KMS-11 (cell line): Measurements from ENCODE around the gene PHKB.

Experiments used
- H2AFZ ChIP-seq: fragments of 200-600 bp; sonication (generic); 2 replicates; pipeline ENCODE4 v1.6.1; 2016; ENCODE audit warnings: antibody characterized with exemption, mixed run types, low read depth
- H3K27ac ChIP-seq: fragments of 200-600 bp; sonication (generic); 2 replicates; pipeline ENCODE4 v1.6.1; 2016; ENCODE audit warnings: mild to moderate bottlenecking, mixed run types
- H3K27me3 ChIP-seq: fragments of 200-600 bp; sonication (generic); 2 replicates; pipeline ENCODE4 v1.6.1; 2017; ENCODE audit warnings: mild to moderate bottlenecking, low read depth, mixed run types, moderate library complexity; ENCODE audit not compliant: insufficient read depth
- H3K36me3 ChIP-seq: fragments of 200-600 bp; sonication (generic); 2 replicates; pipeline ENCODE4 v1.6.1; 2017; ENCODE audit warnings: mild to moderate bottlenecking, mixed run types; ENCODE audit not compliant: insufficient read depth
- H3K4me1 ChIP-seq: fragments of 200-600 bp; sonication (generic); 2 replicates; pipeline ENCODE4 v1.6.1; 2016; ENCODE audit warnings: mild to moderate bottlenecking, low read depth, mixed run types; ENCODE audit not compliant: poor library complexity, severe bottlenecking
- H3K4me2 ChIP-seq: fragments of 200-600 bp; sonication (generic); 2 replicates; pipeline ENCODE4 v1.7.0; 2016; ENCODE audit warnings: mild to moderate bottlenecking, mixed run types
- H3K4me3 ChIP-seq: fragments of 200-600 bp; sonication (generic); IDR thresholded peaks from 2 replicates; pipeline ENCODE4 v1.6.1; 2017; ENCODE audit warnings: low read depth, low read length, mixed read lengths; ENCODE audit not compliant: insufficient read depth
- H3K79me2 ChIP-seq: fragments of 200-600 bp; sonication (generic); 2 replicates; pipeline ENCODE4 v1.6.1; 2016; ENCODE audit warnings: low read depth, mixed run types; ENCODE audit not compliant: insufficient read depth
- H3K9ac ChIP-seq: fragments of 200-600 bp; sonication (generic); 2 replicates; pipeline ENCODE4 v1.6.1; 2016; ENCODE audit warnings: mild to moderate bottlenecking, mixed run types
- H4K20me1 ChIP-seq: fragments of 200-600 bp; sonication (generic); 2 replicates; pipeline ENCODE4 v1.6.1; 2016; ENCODE audit warnings: mild to moderate bottlenecking, mixed run types; ENCODE audit not compliant: insufficient read depth
- TF ChIP-seq, protein P1 (sequence below): fragments of 200-600 bp; sonication (generic); conservative IDR thresholded peaks from 2 replicates; pipeline ENCODE4 v1.6.1; 2017; ENCODE audit warnings: low read depth, mild to moderate bottlenecking, antibody characterized with exemption, low read length, moderate library complexity, mixed read lengths

The PHKB gene

DNA sequence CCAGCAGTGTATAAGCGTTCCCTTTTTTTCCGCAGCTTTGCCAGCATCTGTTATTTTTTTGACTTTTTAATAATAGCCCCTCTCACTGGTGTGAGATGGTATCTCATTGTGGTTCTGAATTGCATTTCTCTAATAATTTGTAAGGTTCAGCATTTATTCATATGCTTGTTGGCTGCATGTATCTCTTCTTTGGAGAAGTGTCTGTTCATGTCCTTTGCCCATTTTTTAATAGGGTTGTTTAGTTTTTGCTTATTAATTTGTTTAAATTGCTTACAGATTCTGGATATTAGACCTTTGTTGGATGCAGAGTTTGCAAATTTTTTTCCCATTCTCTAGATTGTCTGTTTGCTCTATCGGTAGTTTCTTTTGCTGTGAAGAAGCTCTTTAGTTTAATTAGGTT is 26.9 kb downstream of the PHKB start:
- H3K36me3 ChIP-seq = no peaks in the 10 kb centered on the region
- no peak overlapping the region for H3K9ac ChIP-seq
- no peaks in the 10 kb centered on the region for H3K27me3 ChIP-seq
- TF ChIP-seq, protein P1, sequence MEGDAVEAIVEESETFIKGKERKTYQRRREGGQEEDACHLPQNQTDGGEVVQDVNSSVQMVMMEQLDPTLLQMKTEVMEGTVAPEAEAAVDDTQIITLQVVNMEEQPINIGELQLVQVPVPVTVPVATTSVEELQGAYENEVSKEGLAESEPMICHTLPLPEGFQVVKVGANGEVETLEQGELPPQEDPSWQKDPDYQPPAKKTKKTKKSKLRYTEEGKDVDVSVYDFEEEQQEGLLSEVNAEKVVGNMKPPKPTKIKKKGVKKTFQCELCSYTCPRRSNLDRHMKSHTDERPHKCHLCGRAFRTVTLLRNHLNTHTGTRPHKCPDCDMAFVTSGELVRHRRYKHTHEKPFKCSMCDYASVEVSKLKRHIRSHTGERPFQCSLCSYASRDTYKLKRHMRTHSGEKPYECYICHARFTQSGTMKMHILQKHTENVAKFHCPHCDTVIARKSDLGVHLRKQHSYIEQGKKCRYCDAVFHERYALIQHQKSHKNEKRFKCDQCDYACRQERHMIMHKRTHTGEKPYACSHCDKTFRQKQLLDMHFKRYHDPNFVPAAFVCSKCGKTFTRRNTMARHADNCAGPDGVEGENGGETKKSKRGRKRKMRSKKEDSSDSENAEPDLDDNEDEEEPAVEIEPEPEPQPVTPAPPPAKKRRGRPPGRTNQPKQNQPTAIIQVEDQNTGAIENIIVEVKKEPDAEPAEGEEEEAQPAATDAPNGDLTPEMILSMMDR = no peak
- no peaks in the 10 kb centered on the region for H4K20me1 ChIP-seq
- no peak overlapping the region for H3K27ac ChIP-seq
- H3K79me2 ChIP-seq = no peaks in the 10 kb centered on the region
- no peak overlapping the region for H2AFZ ChIP-seq
- H3K4me1 ChIP-seq = peaks cover 11% of the 10 kb centered on the region
- no peak overlapping the region for H3K4me2 ChIP-seq
- no peak overlapping the region for H3K4me3 ChIP-seq

DNA sequence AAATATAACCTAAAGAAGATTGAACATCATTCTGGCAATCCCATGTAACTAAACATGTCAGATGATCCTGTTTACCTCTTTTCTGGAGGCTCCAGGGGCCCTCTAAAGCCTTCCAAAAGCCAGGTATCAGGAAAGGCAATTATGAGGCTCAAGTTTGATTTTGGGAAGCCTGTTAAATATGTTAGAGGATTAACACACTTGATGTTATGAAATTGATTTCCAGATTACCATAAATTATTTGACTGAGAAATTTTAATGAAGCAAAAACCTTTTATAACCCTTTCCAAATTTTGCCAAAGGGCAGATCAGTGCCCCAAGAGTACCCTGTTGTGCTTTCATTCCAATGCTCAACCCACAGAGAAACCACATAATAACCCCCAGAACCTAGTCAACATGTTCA is 29.3 kb downstream of the PHKB start:
- Histone ChIP-seq H3K4me1 (peaks cover 13% of the 10 kb centered on the region), H3K79me2 (no peaks in the 10 kb centered on the region), H3K27me3 (no peaks in the 10 kb centered on the region), H2AFZ (no peak overlapping the region), H3K4me2 (no peak overlapping the region), H3K4me3 (no peak overlapping the region), H4K20me1 (no peaks in the 10 kb centered on the region), H3K9ac (no peak overlapping the region), H3K27ac (no peak overlapping the region), H3K36me3 (no peaks in the 10 kb centered on the region)
- TF ChIP-seq, protein P1 = no peak

DNA sequence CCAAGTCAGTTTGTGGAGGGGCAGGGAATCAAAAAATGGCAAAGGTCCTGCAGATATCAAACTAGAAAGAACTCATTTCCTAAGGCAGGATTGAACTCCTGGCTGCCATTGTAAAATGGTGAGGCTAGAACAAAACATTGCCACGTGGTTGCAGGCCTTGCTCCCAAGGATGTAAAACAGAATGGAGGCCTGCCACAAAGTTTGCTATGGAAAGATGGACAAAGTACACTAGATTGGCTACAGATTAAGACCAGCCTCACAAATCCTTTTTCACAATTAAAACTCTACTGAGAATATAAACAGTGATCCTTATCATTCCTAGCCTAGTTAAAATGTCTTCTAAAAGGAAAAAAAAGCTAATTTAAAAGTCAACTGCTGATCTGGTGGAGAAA is 30.9 kb downstream of the PHKB start:
- Histone ChIP-seq H2AFZ (no peak overlapping the region), H3K36me3 (no peaks in the 10 kb centered on the region), H3K9ac (no peak overlapping the region), H3K27me3 (no peaks in the 10 kb centered on the region), H3K27ac (no peak overlapping the region), H3K79me2 (no peaks in the 10 kb centered on the region), H3K4me3 (no peak overlapping the region), H3K4me1 (peaks cover 13% of the 10 kb centered on the region), H4K20me1 (no peaks in the 10 kb centered on the region), H3K4me2 (no peak overlapping the region)
- TF ChIP-seq, protein P1 = no peak

DNA sequence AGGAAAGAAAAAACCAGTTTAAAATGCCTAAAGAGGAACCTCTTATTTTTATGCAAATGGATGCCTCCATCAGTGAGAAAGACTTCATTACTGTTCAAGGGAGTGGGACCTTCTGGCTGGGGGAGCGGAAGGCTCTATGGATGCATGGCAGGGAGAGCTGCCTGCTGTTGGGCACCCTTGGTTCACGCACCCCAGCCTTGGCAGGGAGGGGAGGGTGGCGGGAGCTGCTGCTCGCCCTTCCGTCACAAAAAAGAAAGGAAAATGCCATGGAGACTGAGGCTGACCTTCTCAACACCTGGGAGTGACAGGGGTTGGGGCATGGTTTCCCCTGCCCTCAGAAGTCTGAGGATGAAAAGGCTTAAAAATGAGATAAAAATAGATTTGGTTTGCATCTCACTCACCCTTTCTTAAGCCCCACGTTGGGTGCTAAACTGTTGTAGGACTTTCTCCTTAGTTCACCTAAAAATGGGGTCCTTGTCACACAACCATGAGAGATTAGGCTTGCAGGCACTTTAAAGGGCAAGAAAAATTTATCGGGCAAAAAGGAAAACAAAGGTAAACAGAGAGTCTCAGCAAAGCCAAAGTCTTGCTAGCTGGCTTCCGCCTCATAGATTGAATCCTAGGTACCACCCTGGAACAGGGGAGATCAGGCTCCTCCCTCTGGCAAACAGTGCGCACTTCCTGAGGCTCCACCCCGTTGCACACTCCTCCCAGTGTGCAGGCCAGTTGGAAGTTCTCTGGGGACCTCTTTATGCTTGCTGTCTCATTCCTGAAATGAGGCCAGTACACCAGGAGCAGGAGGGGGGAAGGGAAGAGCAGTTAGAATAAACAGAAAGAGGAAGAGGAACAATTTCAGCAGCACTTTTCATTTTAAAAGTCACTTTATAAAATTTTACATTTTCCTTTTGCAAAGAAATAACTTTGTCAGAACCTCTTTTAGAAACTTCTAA is 31.6 kb downstream of the PHKB start:
- H2AFZ ChIP-seq = no peak overlapping the region
- H4K20me1 ChIP-seq = no peaks in the 10 kb centered on the region
- no peaks in the 10 kb centered on the region for H3K36me3 ChIP-seq
- H3K79me2 ChIP-seq = no peaks in the 10 kb centered on the region
- peaks cover 13% of the 10 kb centered on the region for H3K4me1 ChIP-seq
- TF ChIP-seq, protein P1 = no peak
- H3K27me3 ChIP-seq = no peaks in the 10 kb centered on the region
- no peak overlapping the region for H3K4me3 ChIP-seq
- H3K27ac ChIP-seq = no peak overlapping the region
- no peak overlapping the region for H3K9ac ChIP-seq
- H3K4me2 ChIP-seq = no peak overlapping the region
